ENCODE measurements around the gene GATC.

Gene GATC

GRCh38 chr12:120445911-120446843 is at the start of gene GATC, which contains the start of gene TRIAP1:
Gene GATC (plus strand): TSS chr12:120446444. CDS start chr12:120446481, 37 bp downstream.
Gene TRIAP1 (minus strand): TSS chr12:120446384. CDS start chr12:120446372, 12 bp downstream.
- peak within 1 kb of the TSS; percentile 99 for H3K4me3 ChIP-seq (ENCODE audit: low read depth, low read length)
- H3K27me3 ChIP-seq (ENCODE audit: control insufficient read depth, insufficient read depth, low read length): no peaks in the 10 kb centered on the region
- peaks cover 54% of the 10 kb centered on the region for H3K36me3 ChIP-seq (ENCODE audit: control insufficient read depth, insufficient read depth, low read length)
- no peaks in the 10 kb centered on the region for H3K9me3 ChIP-seq (ENCODE audit: control insufficient read depth, insufficient read depth, low read length)
- peak within 1 kb of the TSS; percentile 95 for H3K9ac ChIP-seq (ENCODE audit: low read depth, low read length)
- peak within 1 kb of the TSS; percentile 87 for H3K27ac ChIP-seq (ENCODE audit: low read depth, low read length)
- H3K4me1 ChIP-seq (ENCODE audit: control insufficient read depth, insufficient read depth, low read length): 0 out of 2 replicates have a peak, but pooled peaks cover 3% of the 10 kb centered on the region

GRCh38 chr12:120397824-120398540 is 48.3 kb upstream of the GATC start:
- H3K27me3 ChIP-seq (ENCODE audit: control insufficient read depth, insufficient read depth, low read length): no peaks in the 10 kb centered on the region
- no peak overlapping the region for H3K27ac ChIP-seq (ENCODE audit: low read depth, low read length)
- no peaks in the 10 kb centered on the region for H3K36me3 ChIP-seq (ENCODE audit: control insufficient read depth, insufficient read depth, low read length)
- no peak overlapping the region for H3K4me3 ChIP-seq (ENCODE audit: low read depth, low read length)
- H3K9ac ChIP-seq (ENCODE audit: low read depth, low read length): no peak overlapping the region
- H3K9me3 ChIP-seq (ENCODE audit: control insufficient read depth, insufficient read depth, low read length): no peaks in the 10 kb centered on the region
- H3K4me1 ChIP-seq (ENCODE audit: control insufficient read depth, insufficient read depth, low read length): peaks cover 17% of the 10 kb centered on the region

GRCh38 chr12:120399531-120399930 is 46.7 kb upstream of the GATC start:
- no peaks in the 10 kb centered on the region for H3K9me3 ChIP-seq (ENCODE audit: control insufficient read depth, insufficient read depth, low read length)
- no peak overlapping the region for H3K27ac ChIP-seq (ENCODE audit: low read depth, low read length)
- H3K27me3 ChIP-seq (ENCODE audit: control insufficient read depth, insufficient read depth, low read length): no peaks in the 10 kb centered on the region

DNA sequence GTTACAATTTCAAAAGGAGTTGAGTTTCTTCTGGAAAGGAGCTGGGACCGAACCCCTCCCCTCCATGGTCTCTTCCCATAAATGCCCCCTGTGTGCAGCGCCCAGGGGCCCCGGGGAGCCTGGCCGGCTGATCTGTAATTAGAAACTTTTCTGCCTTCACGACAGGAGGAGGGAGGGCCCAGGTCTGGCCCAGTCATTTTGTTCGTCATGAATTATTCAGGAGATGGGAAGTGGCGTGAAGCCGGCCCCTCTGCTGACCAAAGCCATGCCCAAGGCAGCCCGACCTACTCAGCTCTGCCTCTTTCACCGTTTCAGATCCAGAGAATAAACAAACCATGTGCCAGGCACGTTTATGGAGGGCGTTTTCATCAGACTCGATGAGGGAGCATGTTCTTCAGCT is 44.0 kb upstream of the GATC start:
- no peaks in the 10 kb centered on the region for H3K36me3 ChIP-seq (ENCODE audit: control insufficient read depth, insufficient read depth, low read length)
- H3K4me1 ChIP-seq (ENCODE audit: control insufficient read depth, insufficient read depth, low read length): peaks cover 9% of the 10 kb centered on the region
- H3K9ac ChIP-seq (ENCODE audit: low read depth, low read length): no peak overlapping the region; the same call in 1 of the 2 replicates
- peak overlapping the region; percentile 77 for H3K27ac ChIP-seq (ENCODE audit: low read depth, low read length)
- H3K27me3 ChIP-seq (ENCODE audit: control insufficient read depth, insufficient read depth, low read length): no peaks in the 10 kb centered on the region
- H3K9me3 ChIP-seq (ENCODE audit: control insufficient read depth, insufficient read depth, low read length): no peaks in the 10 kb centered on the region
- H3K4me3 ChIP-seq (ENCODE audit: low read depth, low read length): peak overlapping the region; percentile 14; the same call in 1 of the 2 replicates

More at GRCh38 chr12:120399531-120399930, 46.7 kb upstream of the GATC start:
- no peak overlapping the region for H3K9ac ChIP-seq (ENCODE audit: low read depth, low read length)
- H3K36me3 ChIP-seq (ENCODE audit: control insufficient read depth, insufficient read depth, low read length): no peaks in the 10 kb centered on the region
- H3K4me1 ChIP-seq (ENCODE audit: control insufficient read depth, insufficient read depth, low read length): peaks cover 12% of the 10 kb centered on the region
- H3K4me3 ChIP-seq (ENCODE audit: low read depth, low read length): no peak overlapping the region

- no peaks in the 10 kb centered on the region for H3K36me3 ChIP-seq (ENCODE audit: control insufficient read depth, insufficient read depth, low read length)
Measured at GRCh38 chr12:120403869-120404268, 42.4 kb upstream of the GATC start.

DNA sequence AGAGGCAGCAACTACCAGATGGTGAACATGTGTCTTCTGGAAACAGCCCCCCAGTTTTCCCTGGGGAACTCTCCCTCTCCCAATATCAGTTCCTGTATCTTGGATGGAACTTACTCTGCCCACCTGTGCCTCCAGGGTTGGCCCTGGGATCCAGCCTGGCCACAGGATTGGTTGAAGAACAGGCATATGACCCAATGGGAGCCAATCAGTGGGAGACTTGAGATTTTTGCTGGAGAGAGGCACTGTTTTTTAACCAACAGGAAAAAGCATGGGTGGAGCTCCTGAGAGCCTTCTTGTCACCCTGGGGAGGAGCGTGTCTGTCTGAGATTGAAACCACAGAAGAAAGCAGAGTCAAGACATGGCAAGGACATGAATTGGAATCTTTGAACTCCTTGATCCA is 42.0 kb upstream of the GATC start:
- H3K4me1 ChIP-seq (ENCODE audit: control insufficient read depth, insufficient read depth, low read length): peaks cover 9% of the 10 kb centered on the region
- H3K36me3 ChIP-seq (ENCODE audit: control insufficient read depth, insufficient read depth, low read length): no peaks in the 10 kb centered on the region
- H3K4me3 ChIP-seq (ENCODE audit: low read depth, low read length): no peak overlapping the region
- no peaks in the 10 kb centered on the region for H3K27me3 ChIP-seq (ENCODE audit: control insufficient read depth, insufficient read depth, low read length)
- no peak overlapping the region for H3K27ac ChIP-seq (ENCODE audit: low read depth, low read length)
- H3K9me3 ChIP-seq (ENCODE audit: control insufficient read depth, insufficient read depth, low read length): no peaks in the 10 kb centered on the region
- H3K9ac ChIP-seq (ENCODE audit: low read depth, low read length): no peak overlapping the region

More at GRCh38 chr12:120403869-120404268, 42.4 kb upstream of the GATC start:
- Histone ChIP-seq H3K4me3 (ENCODE audit: low read depth, low read length) (no peak overlapping the region), H3K4me1 (ENCODE audit: control insufficient read depth, insufficient read depth, low read length) (peaks cover 9% of the 10 kb centered on the region), H3K27me3 (ENCODE audit: control insufficient read depth, insufficient read depth, low read length) (no peaks in the 10 kb centered on the region), H3K9ac (ENCODE audit: low read depth, low read length) (no peak overlapping the region), H3K27ac (ENCODE audit: low read depth, low read length) (no peak overlapping the region), H3K9me3 (ENCODE audit: control insufficient read depth, insufficient read depth, low read length) (no peaks in the 10 kb centered on the region)

DNA sequence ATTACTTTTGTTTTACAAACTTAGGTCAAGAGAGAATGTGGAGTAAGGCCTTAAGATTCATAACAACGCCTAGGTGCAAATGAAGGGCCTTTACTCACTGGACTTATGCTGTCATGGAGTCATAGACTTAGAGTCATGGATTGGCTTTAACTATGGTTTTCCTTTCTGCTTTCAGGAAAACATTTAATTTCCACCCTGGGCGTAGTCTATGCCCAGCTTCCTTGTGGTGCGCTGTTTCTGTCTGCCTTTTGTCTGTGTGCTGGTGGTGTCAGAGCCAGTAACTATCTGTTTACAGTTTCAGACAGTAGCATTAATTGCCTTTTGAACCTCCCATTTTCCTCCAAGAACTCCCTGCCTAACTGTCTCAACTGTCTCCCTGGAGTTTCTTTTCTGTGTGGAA is 40.2 kb upstream of the GATC start:
- no peaks in the 10 kb centered on the region for H3K27me3 ChIP-seq (ENCODE audit: control insufficient read depth, insufficient read depth, low read length)
- H3K9me3 ChIP-seq (ENCODE audit: control insufficient read depth, insufficient read depth, low read length): no peaks in the 10 kb centered on the region

GRCh38 chr12:120406553-120406952 is 39.7 kb upstream of the GATC start:
- Histone ChIP-seq H3K4me1 (ENCODE audit: control insufficient read depth, insufficient read depth, low read length) (peaks cover 9% of the 10 kb centered on the region), H3K9me3 (ENCODE audit: control insufficient read depth, insufficient read depth, low read length) (no peaks in the 10 kb centered on the region), H3K27ac (ENCODE audit: low read depth, low read length) (no peak overlapping the region), H3K4me3 (ENCODE audit: low read depth, low read length) (no peak overlapping the region), H3K9ac (ENCODE audit: low read depth, low read length) (no peak overlapping the region), H3K36me3 (ENCODE audit: control insufficient read depth, insufficient read depth, low read length) (no peaks in the 10 kb centered on the region), H3K27me3 (ENCODE audit: control insufficient read depth, insufficient read depth, low read length) (no peaks in the 10 kb centered on the region)

More for the DNA sequence above, 40.2 kb upstream of the GATC start:
- H3K4me3 ChIP-seq (ENCODE audit: low read depth, low read length): no peak overlapping the region
- H3K9ac ChIP-seq (ENCODE audit: low read depth, low read length): no peak overlapping the region
- no peak overlapping the region for H3K27ac ChIP-seq (ENCODE audit: low read depth, low read length)
- peaks cover 9% of the 10 kb centered on the region for H3K4me1 ChIP-seq (ENCODE audit: control insufficient read depth, insufficient read depth, low read length)
- H3K36me3 ChIP-seq (ENCODE audit: control insufficient read depth, insufficient read depth, low read length): no peaks in the 10 kb centered on the region

DNA sequence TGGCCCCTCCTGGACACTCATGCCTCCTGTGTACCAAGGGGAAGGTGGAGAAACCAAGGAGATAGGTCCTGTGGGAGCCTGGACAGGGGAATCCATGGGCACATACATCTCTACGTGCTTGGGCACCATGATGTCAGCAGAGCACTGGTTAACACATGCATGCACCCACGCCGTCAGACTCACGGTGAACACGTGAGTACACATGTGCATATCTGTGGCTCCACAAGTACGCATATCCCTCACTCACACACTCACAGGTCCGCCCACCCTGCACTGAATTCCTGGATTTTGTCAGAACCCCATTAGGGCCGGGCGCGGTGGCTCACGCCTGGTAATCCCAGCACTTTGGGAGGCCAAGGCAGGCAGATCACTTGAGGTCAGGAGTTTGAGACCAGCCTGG is 37.5 kb upstream of the GATC start:
- H3K36me3 ChIP-seq (ENCODE audit: control insufficient read depth, insufficient read depth, low read length): no peaks in the 10 kb centered on the region
- H3K4me3 ChIP-seq (ENCODE audit: low read depth, low read length): no peak overlapping the region
- no peaks in the 10 kb centered on the region for H3K27me3 ChIP-seq (ENCODE audit: control insufficient read depth, insufficient read depth, low read length)
- no peak overlapping the region for H3K9ac ChIP-seq (ENCODE audit: low read depth, low read length)
- no peaks in the 10 kb centered on the region for H3K9me3 ChIP-seq (ENCODE audit: control insufficient read depth, insufficient read depth, low read length)
- no peak overlapping the region for H3K27ac ChIP-seq (ENCODE audit: low read depth, low read length)
- peaks cover 9% of the 10 kb centered on the region for H3K4me1 ChIP-seq (ENCODE audit: control insufficient read depth, insufficient read depth, low read length)

DNA sequence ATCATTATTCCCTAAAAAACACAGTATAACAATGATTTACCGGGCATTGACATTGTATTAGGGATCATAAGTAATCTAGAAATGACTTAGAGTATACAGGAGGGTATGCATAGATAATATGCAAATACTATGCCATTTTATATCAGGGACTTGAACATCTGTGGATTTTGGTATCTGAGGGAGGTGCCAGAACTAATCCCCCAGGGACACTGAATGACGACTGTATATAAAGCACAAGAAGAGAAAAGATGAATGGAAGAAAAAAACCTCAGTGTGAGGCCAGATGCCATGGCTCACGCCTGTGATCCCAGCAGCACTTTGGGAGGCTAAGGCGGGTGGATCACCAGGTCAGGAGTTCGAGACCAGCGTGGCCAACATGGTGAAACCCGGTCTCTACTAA is 33.8 kb upstream of the GATC start:
- H3K27ac ChIP-seq (ENCODE audit: low read depth, low read length): no peak overlapping the region
- no peaks in the 10 kb centered on the region for H3K9me3 ChIP-seq (ENCODE audit: control insufficient read depth, insufficient read depth, low read length)
- H3K9ac ChIP-seq (ENCODE audit: low read depth, low read length): no peak overlapping the region
- no peaks in the 10 kb centered on the region for H3K27me3 ChIP-seq (ENCODE audit: control insufficient read depth, insufficient read depth, low read length)
- H3K4me3 ChIP-seq (ENCODE audit: low read depth, low read length): no peak overlapping the region
- no peaks in the 10 kb centered on the region for H3K36me3 ChIP-seq (ENCODE audit: control insufficient read depth, insufficient read depth, low read length)
- H3K4me1 ChIP-seq (ENCODE audit: control insufficient read depth, insufficient read depth, low read length): peaks cover 15% of the 10 kb centered on the region

Measured in HUES48 (cell line).